Astrocyte (in vitro differentiated cells and primary cell): ENCODE measurements around the gene MRPS23. TPM values are rescaled to one million over a fixed set of nuclear protein-coding genes. Genes with fewer than 3 reads are reported as not detected.

Source experiments
- DNase-seq: peaks from one replicate; pipeline ENCODE4 v3.0.0-alpha.2; 2010; ENCODE audit warnings: low read depth
- FAIRE-seq: peaks from 2 replicates; lab custom pipeline; 2011; peaks lifted over from hg19 to GRCh38; lab: Jason Lieb, UNC
- H2AFZ ChIP-seq: 2 replicates; pipeline ENCODE4 v1.6.0; 2012; ENCODE audit warnings: low read depth, low read length, inconsistent platforms
- H3K27ac ChIP-seq: 2 replicates; pipeline ENCODE4 v1.5.1; 2011; ENCODE audit warnings: low read depth, low read length, inconsistent platforms
- H3K27me3 ChIP-seq: 2 replicates; pipeline ENCODE4 v1.6.0; 2011; ENCODE audit warnings: low read length, inconsistent platforms; ENCODE audit not compliant: insufficient read depth
- H3K36me3 ChIP-seq: 2 replicates; pipeline ENCODE4 v1.5.1; 2011; ENCODE audit warnings: low read length, inconsistent platforms; ENCODE audit not compliant: insufficient read depth
- H3K4me1 ChIP-seq: 2 replicates; pipeline ENCODE4 v1.5.1; 2011; ENCODE audit warnings: low read length, inconsistent platforms; ENCODE audit not compliant: insufficient read depth
- H3K4me2 ChIP-seq: 2 replicates; pipeline ENCODE4 v1.6.0; 2012; ENCODE audit warnings: low read length, inconsistent platforms
- H3K4me3 ChIP-seq: 2 replicates; pipeline ENCODE4 v1.5.1; 2011; ENCODE audit warnings: low read depth, mild to moderate bottlenecking, low read length, inconsistent platforms; ENCODE audit not compliant: insufficient read depth
- H3K79me2 ChIP-seq: 2 replicates; pipeline ENCODE4 v1.6.0; 2012; ENCODE audit warnings: mild to moderate bottlenecking, low read length, inconsistent platforms; ENCODE audit not compliant: insufficient read depth
- H3K9ac ChIP-seq: 2 replicates; pipeline ENCODE4 v1.6.0; 2012; ENCODE audit warnings: mild to moderate bottlenecking, low read length, inconsistent platforms
- H3K9me3 ChIP-seq: 2 replicates; pipeline ENCODE4 v1.5.1; 2012; ENCODE audit warnings: low read depth, mild to moderate bottlenecking, low read length, inconsistent platforms; ENCODE audit not compliant: insufficient read depth
- H4K20me1 ChIP-seq: 2 replicates; pipeline ENCODE4 v1.6.0; 2012; ENCODE audit warnings: low read length, inconsistent platforms; ENCODE audit not compliant: insufficient read depth
- H3K27ac Mint-ChIP-seq: one replicate; pipeline ENCODE4 v1.8.0; 2021; ENCODE audit warnings: mild to moderate bottlenecking, mixed read lengths; ENCODE audit not compliant: unreplicated experiment
- H3K27me3 Mint-ChIP-seq: one replicate; pipeline ENCODE4 v1.8.0; 2021; ENCODE audit warnings: low read depth, mixed read lengths; ENCODE audit not compliant: unreplicated experiment
- H3K36me3 Mint-ChIP-seq: one replicate; pipeline ENCODE4 v1.8.0; 2021; ENCODE audit warnings: low read depth, mixed read lengths; ENCODE audit not compliant: unreplicated experiment
- H3K4me1 Mint-ChIP-seq: one replicate; pipeline ENCODE4 v1.8.0; 2021; ENCODE audit warnings: low read depth, mixed read lengths; ENCODE audit not compliant: unreplicated experiment
- H3K4me3 Mint-ChIP-seq: one replicate; pipeline ENCODE4 v1.8.0; 2021; ENCODE audit warnings: mild to moderate bottlenecking, moderate library complexity, mixed read lengths; ENCODE audit not compliant: unreplicated experiment
- H3K9me3 Mint-ChIP-seq: one replicate; pipeline ENCODE4 v1.8.0; 2021; ENCODE audit warnings: mild to moderate bottlenecking, mixed read lengths; ENCODE audit not compliant: unreplicated experiment
- EZH2 ChIP-seq: IDR thresholded peaks from 2 replicates; pipeline ENCODE4 v1.6.1; 2012; ENCODE audit warnings: mild to moderate bottlenecking, low read length, inconsistent platforms; ENCODE audit not compliant: insufficient read depth
- total RNA-seq: library from RNA; stranded (reverse); gene quantifications from 2 replicates; pipeline ENCODE4 v1.2.1, GENCODE V29; 2021
- TF ChIP-seq, protein P1 (sequence below): IDR thresholded peaks from 2 replicates; pipeline ENCODE4 v1.5.1; 2011; ENCODE audit warnings: low read depth, mild to moderate bottlenecking, inconsistent platforms, low read length, moderate library complexity; ENCODE audit not compliant: insufficient read depth

MRPS23 gene
- total RNA-seq, 1 donor from 2014 or later: 61.3 TPM

DNA sequence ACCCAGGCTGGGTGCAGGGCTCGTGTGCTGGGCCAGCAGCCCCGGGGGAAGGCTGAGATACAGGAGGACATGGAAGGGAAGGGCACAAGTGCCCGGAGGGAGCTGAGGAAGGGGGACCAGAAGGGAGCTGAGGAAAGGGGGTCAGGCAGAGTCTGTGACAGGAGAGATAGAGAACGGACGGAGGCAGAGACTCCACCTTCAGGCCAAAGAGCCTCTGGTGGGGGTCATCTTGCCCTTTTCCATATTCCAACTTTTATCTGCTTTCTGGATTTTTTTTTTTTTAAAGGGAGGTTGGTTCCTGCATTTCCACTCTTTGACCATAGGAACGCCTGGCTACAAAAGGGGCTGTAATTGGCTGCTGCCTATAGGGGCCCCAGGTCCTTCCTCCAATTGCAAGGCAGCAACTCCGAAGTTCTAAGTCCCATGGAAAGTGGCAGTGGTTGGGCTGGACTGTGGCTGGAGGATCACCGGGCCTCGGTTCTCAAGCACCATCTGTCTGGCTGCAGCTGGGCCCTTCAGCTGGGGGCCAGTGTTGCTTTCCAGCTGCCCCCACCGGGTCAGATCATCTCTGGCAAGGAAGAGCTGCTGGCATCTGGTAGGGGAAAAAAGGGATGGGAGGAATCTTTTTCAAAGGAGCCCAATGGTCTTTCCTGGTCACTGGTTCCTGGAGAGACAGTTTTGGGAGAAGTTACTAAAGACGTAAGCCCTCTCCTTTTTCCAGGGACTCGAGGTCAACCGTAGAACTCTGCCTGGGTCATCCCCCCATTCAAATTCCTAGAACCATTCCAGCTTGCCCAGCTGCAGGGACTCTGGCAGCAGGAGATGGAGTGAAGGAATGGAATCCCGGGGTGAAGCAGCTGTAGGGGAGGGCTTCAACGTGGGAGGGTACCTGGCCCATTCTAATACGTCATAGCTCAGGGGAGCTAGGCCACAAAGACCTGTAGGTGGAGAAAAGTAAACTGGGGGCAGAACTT lies 13.1 kb upstream of the MRPS23 start:
- H3K9me3 ChIP-seq: no peaks in the 10 kb centered on the region
- H3K27me3 ChIP-seq: no peaks in the 10 kb centered on the region
- no peaks in the 10 kb centered on the region for H3K79me2 ChIP-seq
- H4K20me1 ChIP-seq: no peaks in the 10 kb centered on the region
- no peak for DNase-seq
- H3K36me3 ChIP-seq: peaks cover 4% of the 10 kb centered on the region
- H3K9ac ChIP-seq: no peak overlapping the region
- Mint-ChIP-seq H3K36me3 (peaks cover 26% of the 10 kb centered on the region), H3K4me1 (peaks cover 41% of the 10 kb centered on the region), H3K9me3 (no peaks in the 10 kb centered on the region), H3K4me3 (no peak overlapping the region), H3K27me3 (no peaks in the 10 kb centered on the region), H3K27ac (no peak overlapping the region)
- H3K4me3 ChIP-seq: no peak overlapping the region
- no peak overlapping the region for H3K27ac ChIP-seq
- peaks cover 26% of the 10 kb centered on the region for H3K4me1 ChIP-seq
- FAIRE-seq: no peak
- H2AFZ ChIP-seq: no peak overlapping the region
- TF ChIP-seq EZH2: no peak
- TF ChIP-seq, protein P1, sequence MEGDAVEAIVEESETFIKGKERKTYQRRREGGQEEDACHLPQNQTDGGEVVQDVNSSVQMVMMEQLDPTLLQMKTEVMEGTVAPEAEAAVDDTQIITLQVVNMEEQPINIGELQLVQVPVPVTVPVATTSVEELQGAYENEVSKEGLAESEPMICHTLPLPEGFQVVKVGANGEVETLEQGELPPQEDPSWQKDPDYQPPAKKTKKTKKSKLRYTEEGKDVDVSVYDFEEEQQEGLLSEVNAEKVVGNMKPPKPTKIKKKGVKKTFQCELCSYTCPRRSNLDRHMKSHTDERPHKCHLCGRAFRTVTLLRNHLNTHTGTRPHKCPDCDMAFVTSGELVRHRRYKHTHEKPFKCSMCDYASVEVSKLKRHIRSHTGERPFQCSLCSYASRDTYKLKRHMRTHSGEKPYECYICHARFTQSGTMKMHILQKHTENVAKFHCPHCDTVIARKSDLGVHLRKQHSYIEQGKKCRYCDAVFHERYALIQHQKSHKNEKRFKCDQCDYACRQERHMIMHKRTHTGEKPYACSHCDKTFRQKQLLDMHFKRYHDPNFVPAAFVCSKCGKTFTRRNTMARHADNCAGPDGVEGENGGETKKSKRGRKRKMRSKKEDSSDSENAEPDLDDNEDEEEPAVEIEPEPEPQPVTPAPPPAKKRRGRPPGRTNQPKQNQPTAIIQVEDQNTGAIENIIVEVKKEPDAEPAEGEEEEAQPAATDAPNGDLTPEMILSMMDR: no peak
- H3K4me2 ChIP-seq: peak overlapping the region; percentile 87

- no peak for FAIRE-seq
- no peak overlapping the region for H3K27ac ChIP-seq
- peaks cover 4% of the 10 kb centered on the region for H3K36me3 ChIP-seq
- Mint-ChIP-seq H3K9me3 (no peaks in the 10 kb centered on the region), H3K27ac (no peak overlapping the region), H3K4me3 (no peak overlapping the region), H3K27me3 (no peaks in the 10 kb centered on the region), H3K36me3 (peaks cover 22% of the 10 kb centered on the region), H3K4me1 (peaks cover 32% of the 10 kb centered on the region)
- no peaks in the 10 kb centered on the region for H4K20me1 ChIP-seq
- peak overlapping the region; percentile 44 for H3K4me3 ChIP-seq
- DNase-seq: no peak
- no peaks in the 10 kb centered on the region for H3K9me3 ChIP-seq
- peaks cover 20% of the 10 kb centered on the region for H3K4me1 ChIP-seq
- H3K4me2 ChIP-seq: peak overlapping the region; percentile 87
- H3K9ac ChIP-seq: peak overlapping the region; percentile 55
- TF ChIP-seq EZH2: no peak
- TF ChIP-seq, protein P1: no peak
- peak overlapping the region; percentile 65 for H2AFZ ChIP-seq
- H3K79me2 ChIP-seq: no peaks in the 10 kb centered on the region
- no peaks in the 10 kb centered on the region for H3K27me3 ChIP-seq
Observed at GRCh38 chr17:57861790-57862693, 12.2 kb upstream of the MRPS23 start.
